Smooth muscle cell (in vitro differentiated cells): ENCODE results near the gene PCYT2. TPM values are rescaled to one million over a fixed set of nuclear protein-coding genes. Genes with fewer than 3 reads are reported as not detected.
A peak's percentile ranks its signal among the peaks of the same experiment; 100 is the strongest.

Source experiments
- DNase-seq: peaks from one replicate; lab custom pipeline; 2025; ENCODE audit not compliant: unreplicated experiment; lab: John Stamatoyannopoulos, UW
- H2AFZ ChIP-seq: fragments of 200-600 bp; sonication (generic); 2 replicates; pipeline ENCODE4 v1.6.0; 2016; ENCODE audit warnings: antibody characterized with exemption, low read depth, mild to moderate bottlenecking
- H3F3A ChIP-seq: fragments of 200-600 bp; sonication (generic); 2 replicates; pipeline ENCODE4 v1.6.0; 2017; ENCODE audit warnings: antibody characterized with exemption, low read depth
- H3K27ac ChIP-seq: fragments of 200-600 bp; sonication (generic); 2 replicates; pipeline ENCODE4 v1.5.1; 2016; ENCODE audit warnings: low read depth, mild to moderate bottlenecking
- H3K27me3 ChIP-seq: fragments of 200-600 bp; sonication (generic); 2 replicates; pipeline ENCODE4 v1.6.1; 2016; ENCODE audit warnings: low read depth, mild to moderate bottlenecking
- H3K36me3 ChIP-seq: fragments of 200-600 bp; sonication (generic); 2 replicates; pipeline ENCODE4 v1.5.1; 2016; ENCODE audit warnings: low read depth
- H3K4me1 ChIP-seq: fragments of 200-600 bp; sonication (generic); 2 replicates; pipeline ENCODE4 v1.5.1; 2016; ENCODE audit warnings: low read depth
- H3K4me2 ChIP-seq: fragments of 200-600 bp; sonication (generic); 2 replicates; pipeline ENCODE4 v1.6.0; 2016; ENCODE audit warnings: mild to moderate bottlenecking
- H3K4me3 ChIP-seq: fragments of 200-600 bp; sonication (generic); 2 replicates; pipeline ENCODE4 v1.5.1; 2016; ENCODE audit warnings: mild to moderate bottlenecking
- H3K79me2 ChIP-seq: fragments of 200-600 bp; sonication (generic); 2 replicates; pipeline ENCODE4 v1.6.0; 2016; ENCODE audit warnings: low read depth, mild to moderate bottlenecking
- H3K9ac ChIP-seq: fragments of 200-600 bp; sonication (generic); 2 replicates; pipeline ENCODE4 v1.6.0; 2016; ENCODE audit warnings: low read depth
- H3K9me3 ChIP-seq: fragments of 200-600 bp; sonication (generic); replicated peaks from 2 replicates; pipeline ENCODE4 v1.5.1; 2016; ENCODE audit warnings: low read depth
- H4K20me1 ChIP-seq: fragments of 200-600 bp; sonication (generic); 2 replicates; pipeline ENCODE4 v1.6.0; 2016; ENCODE audit warnings: low read depth
- CTCF ChIP-seq: fragments of 200-600 bp; sonication (generic); IDR thresholded peaks from 2 replicates; pipeline ENCODE4 v1.5.1; 2017; ENCODE audit warnings: borderline replicate concordance, mild to moderate bottlenecking, antibody characterized with exemption; ENCODE audit not compliant: insufficient read depth, poor library complexity, severe bottlenecking
- WGBS: methylation state at CpG from one replicate; pipeline ENCODE4 v1.1.7; 2016; ENCODE audit warnings: low lambda C conversion rate; 5-methylcytosine and 5-hydroxymethylcytosine counted together
- polyA plus RNA-seq: library from polyadenylated mRNA; unstranded; fragments of >200 nt; fragmentation: Nextera tagmentation; extraction: Ambion mirVana; gene quantifications from 2 replicates; pipeline ENCODE4 v1.2.1, GENCODE V29; 2016
- total RNA-seq: library from RNA; depleted of rRNA; stranded (reverse); fragments of >200 nt; gene quantifications from 2 replicates; pipeline ENCODE4 v1.2.3, GENCODE V29; 2014

PCYT2 gene
- total and polyA plus RNA-seq, 2 experiments from 2014 or later, result 11.4 to 50.6 TPM

DNA sequence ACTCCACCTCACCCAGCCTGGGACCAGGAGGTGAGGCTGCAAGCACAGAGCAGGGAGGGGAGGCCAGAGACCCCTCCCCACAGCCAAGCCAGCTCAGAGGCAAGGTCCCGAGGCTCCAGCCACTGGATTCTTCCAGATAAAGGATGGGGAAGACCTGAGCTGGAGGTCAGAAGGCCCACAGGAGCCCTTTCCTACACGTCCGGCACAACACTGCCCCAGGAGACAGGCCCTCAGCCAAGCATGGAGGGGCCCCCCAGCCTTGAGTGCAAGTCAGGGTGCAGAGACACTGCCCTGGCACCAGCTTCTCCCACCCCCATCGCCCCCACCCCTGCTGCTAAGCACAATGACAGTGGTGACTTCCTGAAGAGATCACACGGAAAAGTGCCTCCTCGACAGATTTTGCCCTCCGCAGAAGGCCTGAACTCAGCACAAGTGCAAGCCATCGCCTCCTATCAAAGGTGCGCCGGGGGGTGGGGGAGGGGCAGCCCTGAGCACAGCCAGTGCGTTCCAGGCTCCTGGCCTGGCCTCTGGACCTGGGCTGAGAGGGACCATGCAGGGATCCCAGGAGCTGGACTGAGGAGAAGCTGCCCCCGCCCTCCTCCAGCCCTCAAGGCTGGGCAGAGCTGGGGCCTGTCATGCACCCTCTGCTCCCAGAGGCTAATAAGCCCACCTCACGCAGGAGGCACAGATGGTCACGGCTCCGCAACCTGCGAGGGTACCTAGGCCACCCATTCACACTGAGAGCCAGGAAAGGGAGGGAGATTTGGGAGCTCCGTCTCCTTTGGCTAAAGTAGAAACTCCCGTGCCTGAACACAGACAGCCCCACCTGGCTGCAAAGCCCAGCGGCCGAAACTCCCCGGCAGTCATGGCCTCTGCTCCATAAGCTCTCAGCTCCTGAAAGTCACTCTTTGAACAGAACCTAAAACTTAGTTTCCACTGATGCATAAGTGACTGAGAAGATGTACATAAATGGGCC, 13.6 kb upstream of the PCYT2 start:
- Histone ChIP-seq H2AFZ (no peak overlapping the region), H3K27ac (peak overlapping the region; percentile 72), H3K4me3 (no peak overlapping the region), H3K4me1 (peaks cover 32% of the 10 kb centered on the region), H3K9me3 (no peaks in the 10 kb centered on the region), H3F3A (peaks cover 10% of the 10 kb centered on the region), H3K4me2 (peak overlapping the region; percentile 84), H3K9ac (no peak overlapping the region), H3K36me3 (no peaks in the 10 kb centered on the region), H3K79me2 (peaks cover 72% of the 10 kb centered on the region), H4K20me1 (peaks cover 69% of the 10 kb centered on the region), H3K27me3 (no peaks in the 10 kb centered on the region)
- no peak for TF ChIP-seq CTCF
- no peak for DNase-seq
- WGBS, result 63% methylated on average over 21 of the region's 21 CpGs

DNA sequence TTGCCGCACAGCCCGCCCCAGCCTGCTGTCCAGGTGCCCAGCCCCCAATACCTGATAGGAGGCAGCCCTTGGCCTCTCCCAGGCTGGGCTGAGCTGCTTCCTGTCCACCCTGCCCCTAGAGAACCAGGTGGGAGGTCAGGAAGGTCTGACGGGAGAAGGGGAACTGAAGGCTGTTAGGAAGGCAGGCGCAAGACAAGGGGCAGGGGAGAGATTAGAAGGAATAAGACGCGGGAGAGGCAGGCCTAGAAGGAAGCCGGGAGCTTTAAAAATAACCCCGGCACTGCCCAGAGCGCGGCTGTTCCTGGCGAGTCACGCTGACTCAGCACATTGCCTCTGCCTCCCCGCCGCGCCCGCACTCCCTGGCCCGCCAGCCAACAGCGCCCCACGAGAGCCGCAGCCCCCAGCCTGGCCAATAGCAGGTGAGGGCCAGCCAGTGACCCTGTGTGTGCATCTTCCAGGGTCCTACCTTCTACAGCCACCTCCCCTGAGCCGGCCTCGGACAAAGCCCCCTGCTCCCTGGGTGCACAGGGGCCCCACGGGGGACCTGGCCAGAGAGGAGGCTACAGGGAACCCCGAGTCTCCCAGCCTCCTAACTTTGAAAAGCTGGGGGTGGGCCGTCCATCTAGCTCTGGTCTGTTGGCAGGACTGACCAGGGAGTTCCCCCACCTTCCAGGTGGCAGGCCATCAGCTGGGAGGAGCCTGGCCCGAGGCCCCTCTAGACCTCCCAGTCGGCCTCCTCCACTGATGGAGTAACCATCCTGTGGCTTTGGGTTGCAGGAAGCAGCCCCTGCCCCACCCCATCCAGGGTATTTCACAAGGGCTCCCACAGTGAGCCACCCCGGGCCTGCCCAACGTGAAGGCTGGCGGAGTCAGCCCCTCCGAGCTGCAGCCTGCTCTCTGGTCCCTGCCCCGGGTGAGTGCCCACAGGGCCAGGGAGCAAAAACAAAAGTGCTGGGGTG, 12.4 kb upstream of the PCYT2 start:
- H3K9me3 ChIP-seq, result no peaks in the 10 kb centered on the region
- H3K4me1 ChIP-seq, result peaks cover 32% of the 10 kb centered on the region
- WGBS, result 11% methylated on average over 30 of the region's 32 CpGs
- peaks cover 10% of the 10 kb centered on the region for H3F3A ChIP-seq
- H3K36me3 ChIP-seq, result no peaks in the 10 kb centered on the region
- H3K4me3 ChIP-seq, result peak overlapping the region; percentile 31
- peak overlapping the region; percentile 49 for H3K9ac ChIP-seq
- peaks cover 82% of the 10 kb centered on the region for H3K79me2 ChIP-seq
- peak; percentile 50 for DNase-seq
- no peak overlapping the region for H2AFZ ChIP-seq
- H3K4me2 ChIP-seq, result peak overlapping the region; percentile 84
- H3K27me3 ChIP-seq, result no peaks in the 10 kb centered on the region
- peaks cover 82% of the 10 kb centered on the region for H4K20me1 ChIP-seq
- TF ChIP-seq CTCF, result no peak
- H3K27ac ChIP-seq, result peak overlapping the region; percentile 72

DNA sequence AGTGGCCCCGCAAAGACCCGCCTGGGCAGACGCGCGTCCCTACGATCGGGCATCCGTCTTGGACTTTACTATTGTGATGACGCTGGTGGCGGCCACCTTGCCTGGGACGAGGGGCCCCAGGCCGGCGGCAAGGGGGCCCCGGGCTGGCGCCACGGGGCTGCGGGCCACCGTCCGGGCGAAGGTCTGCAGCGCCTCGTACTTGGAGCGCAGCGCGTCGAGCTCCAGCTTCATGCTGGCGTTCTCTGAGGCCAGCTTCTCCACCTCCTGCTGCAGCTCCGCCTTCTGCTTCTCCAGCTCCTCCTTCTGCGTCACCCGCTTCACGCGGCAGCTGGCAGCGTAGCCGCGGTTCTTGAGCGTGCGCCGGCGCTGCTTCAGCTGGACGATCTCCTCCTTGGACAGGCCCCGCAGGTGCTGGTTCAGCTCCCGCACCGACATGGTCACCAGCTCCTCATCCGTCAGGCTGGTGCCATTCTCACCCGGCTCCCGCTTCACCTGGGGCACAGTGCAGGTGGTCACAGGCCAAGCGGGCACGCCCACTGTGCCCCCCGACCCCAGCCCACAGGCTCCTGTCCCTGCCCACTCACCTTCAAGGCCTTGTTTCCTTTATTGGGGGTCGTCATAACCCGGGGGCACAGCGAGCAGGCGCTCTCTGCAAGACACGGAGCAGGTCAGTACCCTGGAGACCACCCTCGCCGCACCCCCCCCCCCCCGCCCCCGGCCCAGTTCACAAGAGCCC, 11.5 kb upstream of the PCYT2 start:
- H4K20me1 ChIP-seq, result peaks cover 87% of the 10 kb centered on the region
- no peaks in the 10 kb centered on the region for H3K36me3 ChIP-seq
- DNase-seq, result no peak
- peak overlapping the region; percentile 84 for H3K4me2 ChIP-seq
- peak overlapping the region; percentile 31 for H3K4me3 ChIP-seq
- peak overlapping the region; percentile 72 for H3K27ac ChIP-seq
- no peaks in the 10 kb centered on the region for H3K27me3 ChIP-seq
- H3K9me3 ChIP-seq, result no peaks in the 10 kb centered on the region
- H2AFZ ChIP-seq, result no peak overlapping the region
- H3K9ac ChIP-seq, result no peak overlapping the region
- peaks cover 28% of the 10 kb centered on the region for H3K4me1 ChIP-seq
- TF ChIP-seq CTCF, result no peak
- 89% methylated on average over 58 of the region's 58 CpGs for WGBS
- H3K79me2 ChIP-seq, result peaks cover 90% of the 10 kb centered on the region
- H3F3A ChIP-seq, result peaks cover 15% of the 10 kb centered on the region
